ENCODE results near the gene PKDCC. TPM values are rescaled to one million over a fixed set of nuclear protein-coding genes. Genes with fewer than 3 reads are reported as not detected.

Gene PKDCC
- total RNA-seq: not detected

DNA sequence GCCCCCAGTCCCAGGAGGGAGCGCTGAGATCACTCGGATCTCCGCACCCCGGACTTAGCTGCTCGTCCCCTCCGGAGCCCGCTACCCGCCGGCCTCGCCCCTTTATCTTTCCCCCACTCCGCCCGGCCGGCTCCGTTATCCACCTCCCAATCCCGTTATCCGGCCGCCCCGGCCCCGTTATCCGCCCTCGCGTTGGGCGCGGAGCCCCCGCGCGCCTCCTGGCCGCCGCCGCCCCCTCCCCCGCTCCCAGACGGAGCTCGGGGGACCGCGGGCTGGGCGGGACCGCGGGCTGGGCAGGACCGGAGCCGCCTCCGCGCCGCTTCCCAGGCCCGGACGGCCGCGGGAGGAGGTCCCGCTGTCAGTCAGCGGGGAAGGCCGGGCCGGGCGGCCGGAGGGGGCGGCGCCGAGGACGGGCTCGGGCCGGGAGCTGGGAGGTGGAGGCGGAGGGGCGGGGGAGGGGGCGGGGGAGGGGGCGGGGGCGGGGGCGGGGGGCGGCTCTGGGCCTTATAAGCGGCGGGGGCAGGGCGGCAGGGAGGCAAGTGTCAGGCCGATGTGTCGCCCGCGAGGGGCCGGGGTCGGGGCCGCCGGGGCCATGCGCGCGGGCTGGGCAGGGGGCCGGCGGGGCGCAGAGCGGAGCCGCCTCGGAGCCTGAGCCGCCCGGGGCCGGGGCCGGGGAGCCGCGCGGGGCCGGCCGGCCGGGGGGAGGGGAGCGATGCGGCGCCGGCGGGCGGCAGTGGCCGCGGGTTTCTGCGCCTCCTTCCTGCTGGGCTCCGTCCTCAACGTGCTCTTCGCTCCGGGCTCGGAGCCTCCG is at the start of gene PKDCC:
TSS of gene PKDCC (plus strand) at position 534 of the 811 bp plus-strand sequence. CDS start at position 713, 179 bp downstream.
- no peaks in the 10 kb centered on the region for H3K36me3 Mint-ChIP-seq
- H3K27ac Mint-ChIP-seq: no peak within 1 kb of the TSS
- DNase-seq (ENCODE audit: low spot score in 2 of 2) (peak in 1 of 2 donors; percentile 16), ATAC-seq (peak; percentile 59 to 62)
- no peaks in the 10 kb centered on the region for H3K9me3 Mint-ChIP-seq

DNA sequence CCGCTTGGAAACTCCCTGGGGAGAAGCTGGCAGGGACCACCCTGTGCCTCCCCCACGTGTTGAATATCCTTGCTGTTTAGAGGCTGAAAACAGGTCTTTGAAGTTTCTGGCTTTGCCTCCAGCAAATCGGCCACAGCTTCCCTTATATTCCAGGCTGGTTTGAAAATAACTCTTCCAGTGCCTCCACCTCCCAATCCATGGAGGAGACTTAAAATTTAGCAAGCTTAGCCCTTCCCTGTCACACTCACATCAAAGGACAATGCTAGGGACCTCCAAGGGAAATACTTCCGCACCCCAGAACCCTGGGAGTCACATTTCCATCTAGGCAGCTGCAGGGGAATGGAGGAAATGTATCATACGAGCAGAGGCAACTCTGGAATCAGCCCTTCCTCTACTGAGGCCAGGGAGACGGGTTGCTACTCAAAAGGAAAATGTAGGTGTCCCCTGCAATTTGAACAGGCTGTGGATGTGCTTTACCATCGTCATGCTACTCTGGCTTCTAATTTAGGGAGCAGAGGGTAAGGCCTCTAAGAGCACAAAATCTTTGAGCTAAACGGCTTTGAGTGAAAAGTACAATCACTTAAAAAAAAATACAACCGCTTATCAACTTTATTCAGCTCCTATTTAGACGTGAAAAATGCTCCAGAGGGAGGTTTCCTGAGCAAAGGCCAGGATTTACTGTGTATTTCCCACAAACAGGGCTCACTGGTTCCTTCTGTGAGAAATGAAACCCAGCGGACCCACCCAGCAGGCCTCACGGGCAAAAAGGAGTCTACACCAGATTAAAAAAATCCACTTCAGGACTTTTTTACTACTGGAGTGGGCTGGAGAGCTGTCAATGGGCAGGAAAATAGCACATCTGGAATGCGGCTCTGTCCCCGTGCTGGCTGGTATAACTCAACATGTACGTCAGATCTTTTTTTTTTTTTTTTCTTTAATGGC is 49.4 kb upstream of the PKDCC start:
- Mint-ChIP-seq H3K36me3 (peaks cover 0 to under 1% of the 10 kb centered on the region in 2 donors), H3K9me3 (peaks cover 3 to 7% of the 10 kb centered on the region in 2 donors), H3K27ac (no peak overlapping the region)
- ATAC-seq (no peak), DNase-seq (ENCODE audit: low spot score in 2 of 2) (no peak)

DNA sequence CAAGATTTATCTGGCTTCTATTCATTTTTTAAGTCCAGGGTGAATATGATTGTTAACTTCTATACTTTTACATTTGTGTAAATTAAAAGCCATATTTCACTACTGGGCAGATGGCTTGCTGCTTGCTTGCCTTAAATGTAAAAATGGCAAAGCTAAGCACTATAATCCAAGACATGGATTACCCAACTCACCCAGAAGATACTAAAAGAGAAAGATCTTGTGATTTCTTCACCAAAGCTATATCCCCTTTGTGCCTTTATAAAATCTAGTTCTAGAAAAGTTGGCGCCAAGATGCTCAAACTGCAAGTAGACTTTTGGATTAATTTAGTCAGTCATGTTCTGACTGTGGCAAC is 48.7 kb upstream of the PKDCC start:
- H3K27ac Mint-ChIP-seq: no peak overlapping the region
- H3K36me3 Mint-ChIP-seq: peaks cover 5 to 7% of the 10 kb centered on the region in 2 donors
- DNase-seq (ENCODE audit: low spot score in 2 of 2) (no peak), ATAC-seq (no peak)
- peaks cover 5 to 13% of the 10 kb centered on the region in 2 donors for H3K9me3 Mint-ChIP-seq

- peaks cover 10 to 15% of the 10 kb centered on the region in 2 donors for H3K9me3 Mint-ChIP-seq
- H3K27ac Mint-ChIP-seq: peak overlapping the region in 1 of 2 donors; percentile 9
- peaks cover 9 to 12% of the 10 kb centered on the region in 2 donors for H3K36me3 Mint-ChIP-seq
- ATAC-seq (no peak), DNase-seq (ENCODE audit: low spot score in 2 of 2) (no peak)
Observed at GRCh38 chr2:41999592-42000281, 48.1 kb upstream of the PKDCC start.

DNA sequence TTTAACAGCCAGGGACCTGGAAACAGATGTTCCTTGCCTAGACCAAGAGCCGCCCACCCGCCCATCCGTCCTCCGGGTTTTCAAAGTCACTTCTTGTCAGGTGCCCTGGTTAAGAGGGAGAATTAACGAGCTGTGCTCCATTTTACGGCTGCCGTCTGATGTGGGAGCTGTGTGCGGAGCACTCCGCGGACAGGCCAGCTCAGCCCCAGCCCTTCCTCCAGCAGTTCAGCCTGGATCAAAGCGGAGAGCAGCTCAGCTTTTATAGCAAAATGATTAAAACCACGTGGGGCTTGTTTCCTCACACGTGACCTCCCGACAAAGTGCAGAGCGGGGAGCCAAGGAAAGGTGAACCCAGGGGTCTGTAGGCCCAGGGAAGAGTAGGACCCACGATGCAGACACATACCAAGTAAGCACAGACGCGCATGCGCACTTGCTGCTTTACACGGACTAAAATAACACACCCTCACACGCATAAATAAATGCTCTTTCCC is 46.1 kb upstream of the PKDCC start:
- Mint-ChIP-seq H3K27ac (no peak overlapping the region), H3K9me3 (peaks cover 13 to 21% of the 10 kb centered on the region in 2 donors), H3K36me3 (peaks cover 15 to 16% of the 10 kb centered on the region in 2 donors)
- ATAC-seq (no peak), DNase-seq (ENCODE audit: low spot score in 2 of 2) (no peak)

GRCh38 chr2:42007551-42007950 is 40.3 kb upstream of the PKDCC start:
- Mint-ChIP-seq H3K9me3 (peaks cover 11 to 21% of the 10 kb centered on the region in 2 donors), H3K27ac (no peak overlapping the region), H3K36me3 (peaks cover 15 to 16% of the 10 kb centered on the region in 2 donors)
- no peak for DNase-seq (ENCODE audit: low spot score in 2 of 2)
- ATAC-seq: no peak

GRCh38 chr2:42008241-42008921 is 39.4 kb upstream of the PKDCC start:
- no peak for ATAC-seq
- no peak for DNase-seq (ENCODE audit: low spot score in 2 of 2)
- H3K27ac Mint-ChIP-seq: no peak overlapping the region
- H3K9me3 Mint-ChIP-seq: peaks cover 11 to 18% of the 10 kb centered on the region in 2 donors
- H3K36me3 Mint-ChIP-seq: peaks cover 15 to 16% of the 10 kb centered on the region in 2 donors

DNA sequence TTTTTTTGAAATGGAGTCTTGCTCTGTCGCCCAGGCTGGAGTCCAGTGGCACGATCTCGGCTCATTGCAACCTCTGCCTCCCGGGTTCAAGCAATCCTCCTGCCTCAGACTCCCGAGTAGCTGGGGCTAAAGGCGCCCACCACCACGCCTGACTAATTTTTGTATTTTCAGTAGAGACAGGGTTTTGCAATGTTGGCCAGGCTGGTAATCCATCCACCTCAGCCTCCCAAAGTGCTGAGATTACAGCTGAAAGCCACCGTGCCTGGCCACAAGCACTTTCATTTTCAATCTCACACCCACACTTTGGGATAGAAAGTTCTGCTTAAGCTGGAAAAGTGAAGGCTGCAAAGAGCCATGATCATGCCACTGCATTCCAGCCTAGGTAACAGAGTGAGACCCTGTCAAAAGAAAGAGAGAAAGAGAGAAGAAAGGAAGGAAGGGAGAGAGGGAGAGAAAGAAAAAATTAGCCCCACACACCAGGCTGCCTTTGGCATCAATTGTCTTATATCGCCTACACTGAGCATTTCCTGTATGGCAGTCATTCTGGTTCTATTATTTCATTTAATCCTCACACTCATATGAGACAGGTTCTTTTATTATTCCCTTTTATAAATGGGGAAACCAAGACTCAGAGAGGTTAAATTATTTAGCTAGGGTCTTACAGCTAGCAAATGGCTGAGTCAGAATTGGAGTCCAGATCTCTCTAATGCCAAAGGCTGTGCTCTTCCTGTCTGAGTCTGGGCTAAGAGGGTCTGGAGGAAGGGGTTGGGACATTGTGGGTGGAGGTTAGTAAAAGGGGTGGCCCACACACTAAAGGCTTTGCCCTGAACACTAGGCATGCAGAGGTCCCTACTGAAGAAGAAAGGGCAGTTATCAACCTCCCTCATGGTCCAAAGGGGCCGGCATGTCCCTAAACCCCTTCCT is 37.9 kb upstream of the PKDCC start:
- Mint-ChIP-seq H3K36me3 (peaks cover 4 to 6% of the 10 kb centered on the region in 2 donors), H3K27ac (peak overlapping the region; percentile 16 to 68), H3K9me3 (peaks cover 3 to 6% of the 10 kb centered on the region in 2 donors)
- DNase-seq (ENCODE audit: low spot score in 2 of 2) (peak in 1 of 2 donors; percentile 6), ATAC-seq (peak; percentile 63 to 68)

GRCh38 chr2:42010743-42011298 is 37.0 kb upstream of the PKDCC start:
- Mint-ChIP-seq H3K36me3 (peaks cover 0 to 4% of the 10 kb centered on the region in 2 donors), H3K27ac (peak overlapping the region in 1 of 2 donors; percentile 51), H3K9me3 (no peaks in the 10 kb centered on the region)
- no peak for ATAC-seq
- no peak for DNase-seq (ENCODE audit: low spot score in 2 of 2)

GRCh38 chr2:42012137-42012536 is 35.7 kb upstream of the PKDCC start:
- H3K27ac Mint-ChIP-seq: no peak overlapping the region

GRCh38 chr2:42012651-42013050 is 35.2 kb upstream of the PKDCC start:
- H3K27ac Mint-ChIP-seq: no peak overlapping the region
- no peak for ATAC-seq

More at GRCh38 chr2:42012137-42012536, 35.7 kb upstream of the PKDCC start:
- no peak for DNase-seq (ENCODE audit: low spot score in 2 of 2)
- H3K9me3 Mint-ChIP-seq: no peaks in the 10 kb centered on the region
- no peak for ATAC-seq
- peaks cover 0 to 8% of the 10 kb centered on the region in 2 donors for H3K36me3 Mint-ChIP-seq

GRCh38 chr2:42013409-42013808 is 34.4 kb upstream of the PKDCC start:
- no peak overlapping the region for H3K27ac Mint-ChIP-seq
- H3K36me3 Mint-ChIP-seq: peaks cover 0 to 8% of the 10 kb centered on the region in 2 donors
- H3K9me3 Mint-ChIP-seq: no peaks in the 10 kb centered on the region
- DNase-seq (ENCODE audit: low spot score in 2 of 2) (no peak), ATAC-seq (no peak)

More at GRCh38 chr2:42012651-42013050, 35.2 kb upstream of the PKDCC start:
- Mint-ChIP-seq H3K36me3 (peaks cover 0 to 8% of the 10 kb centered on the region in 2 donors), H3K9me3 (no peaks in the 10 kb centered on the region)
- no peak for DNase-seq (ENCODE audit: low spot score in 2 of 2)

DNA sequence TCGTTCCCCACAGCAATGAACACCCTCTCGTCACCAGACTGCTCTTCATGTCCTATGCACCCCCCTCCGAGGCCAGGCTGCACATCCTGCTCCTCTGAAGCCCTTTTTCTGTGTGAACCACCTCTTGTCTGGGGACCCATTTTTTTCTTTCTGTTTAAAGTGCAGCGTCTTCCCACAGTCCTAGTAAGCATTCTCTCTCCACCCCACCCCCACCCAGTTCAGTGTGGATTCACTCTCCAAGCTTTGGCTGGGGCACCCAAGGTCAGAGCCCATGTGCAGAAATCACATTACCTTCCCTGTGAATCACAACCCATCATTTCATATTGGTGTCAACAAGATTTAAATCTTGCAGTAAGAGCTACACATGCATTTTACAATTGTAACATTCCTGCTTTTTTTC is 26.4 kb upstream of the PKDCC start:
- DNase-seq (ENCODE audit: low spot score in 2 of 2) (no peak), ATAC-seq (no peak)
- H3K9me3 Mint-ChIP-seq: no peaks in the 10 kb centered on the region
- H3K36me3 Mint-ChIP-seq: no peaks in the 10 kb centered on the region
- no peak overlapping the region for H3K27ac Mint-ChIP-seq

DNA sequence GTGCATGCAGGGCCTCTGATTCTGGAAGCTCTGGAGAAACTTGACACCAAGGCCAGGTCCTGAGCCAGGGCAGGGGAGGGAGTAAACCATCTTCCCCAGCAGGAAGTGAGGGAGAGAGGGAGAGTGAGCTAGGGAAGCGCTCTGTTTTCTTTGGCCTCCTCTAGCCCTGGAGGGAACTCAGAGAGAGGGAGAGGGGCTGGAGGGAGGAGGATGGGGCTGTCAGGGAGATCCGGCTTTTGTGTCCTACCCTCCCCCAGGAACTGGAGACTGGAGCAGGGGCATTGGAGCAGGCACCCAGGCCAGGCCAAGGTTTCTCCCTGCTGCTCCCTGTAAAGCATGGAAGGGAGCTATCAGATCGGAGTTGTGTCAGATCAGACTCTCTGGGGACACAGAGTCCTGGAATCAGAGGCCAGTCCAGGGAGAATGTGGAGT is 22.7 kb upstream of the PKDCC start:
- ATAC-seq (no peak), DNase-seq (ENCODE audit: low spot score in 2 of 2) (no peak)
- Mint-ChIP-seq H3K36me3 (no peaks in the 10 kb centered on the region), H3K9me3 (no peaks in the 10 kb centered on the region), H3K27ac (no peak overlapping the region)

DNA sequence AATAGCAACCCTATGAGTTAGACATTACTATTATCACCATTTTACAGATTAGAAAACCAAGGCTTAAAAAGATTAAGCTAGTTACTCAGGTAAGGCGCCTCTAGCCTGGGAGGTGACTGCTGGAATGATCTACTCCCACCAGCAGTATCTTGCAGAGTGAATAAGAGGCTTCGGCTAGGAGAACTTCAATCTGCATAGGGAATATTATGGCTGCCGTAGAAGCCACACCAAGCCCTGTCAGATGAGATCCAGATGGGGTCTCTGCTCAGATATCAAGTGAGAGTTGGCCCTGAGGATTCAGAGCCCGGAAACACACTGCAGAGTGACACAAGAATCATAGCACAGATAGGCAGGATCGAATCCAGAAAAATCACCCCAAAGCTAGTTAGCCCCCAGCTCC is 21.5 kb upstream of the PKDCC start:
- DNase-seq (ENCODE audit: low spot score in 2 of 2) (no peak), ATAC-seq (no peak)
- Mint-ChIP-seq H3K27ac (no peak overlapping the region), H3K9me3 (no peaks in the 10 kb centered on the region), H3K36me3 (no peaks in the 10 kb centered on the region)

Data from activated naive CD4-positive, alpha-beta T cell treated with anti-CD3 and anti-CD28 coated beads, Interleukin-2, amount 50 U/mL, for 72 hours (primary cell).